Measurements from ENCODE around the gene IGF1R. TPM values are rescaled to one million over a fixed set of nuclear protein-coding genes. Genes with fewer than 3 reads are reported as not detected.
A peak's percentile ranks its signal among the peaks of the same experiment; 100 is the strongest.

The IGF1R gene
- total RNA-seq, 1 experiment from 2014 or later = 14.1 TPM

DNA sequence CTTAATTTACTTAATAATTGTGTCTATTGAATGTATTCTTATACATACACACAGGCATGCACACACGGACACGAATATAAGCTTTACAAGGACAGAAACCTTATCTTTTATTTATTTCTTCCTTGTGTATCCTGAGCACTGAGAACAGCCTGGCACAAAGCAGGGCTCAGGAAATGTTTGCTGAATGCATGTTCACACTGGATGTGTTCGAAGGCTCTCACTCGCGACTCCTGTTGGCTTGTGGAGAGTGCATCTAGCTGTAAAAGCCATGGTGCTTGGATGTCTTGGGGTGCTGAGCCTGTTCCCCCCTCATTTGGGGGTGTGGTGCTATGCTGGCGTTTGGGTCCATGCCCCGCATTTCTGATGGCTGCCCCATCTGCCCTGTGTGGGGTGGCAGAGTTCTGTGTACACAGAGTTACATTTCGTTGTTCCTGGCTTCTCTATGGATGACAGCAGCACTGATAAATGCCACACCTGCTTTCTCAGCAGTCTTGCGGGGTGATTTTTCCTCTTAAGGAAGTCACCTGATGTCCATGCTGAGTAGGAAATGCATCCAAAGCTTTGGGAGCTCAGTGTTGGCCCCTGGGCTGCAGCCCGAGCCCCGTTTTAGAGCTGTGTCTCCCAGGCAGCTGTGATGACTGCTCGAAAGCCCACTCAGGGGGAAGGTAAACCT lies 148.5 kb downstream of the IGF1R start:
- Histone ChIP-seq H3K9me3 (replicated peaks) (no peaks in the 10 kb centered on the region), H3K27me3 (replicated peaks) (no peaks in the 10 kb centered on the region), H3K4me1 (replicated peaks) (peaks cover 33% of the 10 kb centered on the region), H3K27ac (no peak overlapping the region), H3K4me3 (no peak overlapping the region), H3K36me3 (no peaks in the 10 kb centered on the region)
- DNase-seq (ENCODE audit: low read depth in 1 of 2, low spot score in 2 of 2) = no peak

DNA sequence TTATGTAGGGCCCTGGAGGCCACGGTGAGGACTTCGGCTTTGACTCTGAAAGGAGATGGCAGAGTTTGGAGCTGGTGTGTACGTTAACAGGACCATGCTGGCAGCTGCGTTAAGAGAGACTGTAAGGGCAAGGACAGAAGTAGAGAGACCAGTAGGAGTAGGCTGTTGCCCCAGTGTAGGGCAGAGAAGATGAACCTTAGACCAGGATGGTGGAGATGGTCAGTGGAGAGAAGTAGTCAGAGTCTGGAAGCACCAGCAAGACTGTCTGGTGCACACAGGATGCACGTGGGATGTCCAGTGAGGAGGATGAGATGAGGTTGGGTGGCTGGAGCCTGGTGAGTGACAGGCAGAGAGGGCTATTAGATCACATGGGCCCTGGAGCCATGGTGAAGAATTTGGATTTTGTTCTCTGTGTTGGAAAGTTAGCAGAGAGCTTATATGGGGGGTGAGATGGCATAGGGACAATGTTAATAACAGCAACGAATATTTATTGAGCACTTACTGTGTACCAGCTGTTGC lies 150.1 kb downstream of the IGF1R start:
- Histone ChIP-seq H3K9me3 (replicated peaks) (no peaks in the 10 kb centered on the region), H3K36me3 (no peaks in the 10 kb centered on the region), H3K27ac (no peak overlapping the region), H3K4me1 (replicated peaks) (peaks cover 45% of the 10 kb centered on the region), H3K27me3 (replicated peaks) (no peaks in the 10 kb centered on the region), H3K4me3 (no peak overlapping the region)
- no peak for DNase-seq (ENCODE audit: low read depth in 1 of 2, low spot score in 2 of 2)

DNA sequence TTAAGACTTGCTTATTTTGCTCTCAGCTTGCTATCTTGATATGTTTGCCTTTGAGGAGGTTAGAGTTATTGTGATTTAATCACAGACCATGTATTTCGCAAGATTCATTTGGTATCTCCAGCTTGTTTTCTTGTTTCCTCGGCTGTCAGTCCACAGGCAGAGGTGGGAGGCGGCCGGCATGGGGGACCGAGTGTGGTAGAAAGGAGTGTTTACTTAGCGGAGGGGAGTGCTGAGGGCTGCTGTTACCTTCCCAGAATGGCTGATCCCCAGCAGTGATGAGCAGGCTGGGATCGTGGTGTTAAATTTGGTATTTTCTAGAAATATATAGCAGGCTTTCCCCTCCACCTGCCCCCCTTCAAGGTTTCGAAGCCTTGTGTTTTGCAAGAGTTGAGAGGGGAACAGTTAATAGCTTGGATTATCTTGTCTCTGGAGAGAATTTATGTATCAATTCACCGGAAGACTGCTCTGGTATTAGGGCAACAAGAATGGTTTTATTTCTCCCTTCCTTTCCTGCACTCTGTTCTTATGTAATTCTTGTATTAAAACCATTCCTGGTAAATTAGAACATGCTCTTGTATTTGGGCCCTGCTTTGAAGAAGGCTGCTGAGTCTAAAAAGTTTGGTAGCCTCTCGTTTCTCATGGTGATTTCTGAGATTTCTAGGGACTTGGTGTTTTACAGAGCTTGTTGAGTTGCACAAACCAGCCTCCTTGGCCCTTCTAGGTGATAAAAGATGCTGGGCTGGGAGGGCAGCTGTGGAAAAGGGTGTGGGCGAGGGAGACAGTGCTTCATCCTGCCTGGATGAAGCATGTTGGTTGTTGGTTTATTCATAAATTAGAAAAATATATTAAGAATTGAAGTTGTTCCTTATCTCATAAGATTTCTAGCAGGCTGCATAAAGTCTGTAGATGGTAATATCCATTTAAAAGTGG lies 151.4 kb downstream of the IGF1R start:
- Histone ChIP-seq H3K27ac (peak overlapping the region; percentile 48), H3K4me3 (no peak overlapping the region), H3K36me3 (no peaks in the 10 kb centered on the region), H3K9me3 (replicated peaks) (no peaks in the 10 kb centered on the region), H3K4me1 (replicated peaks) (peaks cover 49% of the 10 kb centered on the region), H3K27me3 (replicated peaks) (no peaks in the 10 kb centered on the region)
- DNase-seq (ENCODE audit: low read depth in 1 of 2, low spot score in 2 of 2) = peak in 1 of 2 experiments; percentile 31

DNA sequence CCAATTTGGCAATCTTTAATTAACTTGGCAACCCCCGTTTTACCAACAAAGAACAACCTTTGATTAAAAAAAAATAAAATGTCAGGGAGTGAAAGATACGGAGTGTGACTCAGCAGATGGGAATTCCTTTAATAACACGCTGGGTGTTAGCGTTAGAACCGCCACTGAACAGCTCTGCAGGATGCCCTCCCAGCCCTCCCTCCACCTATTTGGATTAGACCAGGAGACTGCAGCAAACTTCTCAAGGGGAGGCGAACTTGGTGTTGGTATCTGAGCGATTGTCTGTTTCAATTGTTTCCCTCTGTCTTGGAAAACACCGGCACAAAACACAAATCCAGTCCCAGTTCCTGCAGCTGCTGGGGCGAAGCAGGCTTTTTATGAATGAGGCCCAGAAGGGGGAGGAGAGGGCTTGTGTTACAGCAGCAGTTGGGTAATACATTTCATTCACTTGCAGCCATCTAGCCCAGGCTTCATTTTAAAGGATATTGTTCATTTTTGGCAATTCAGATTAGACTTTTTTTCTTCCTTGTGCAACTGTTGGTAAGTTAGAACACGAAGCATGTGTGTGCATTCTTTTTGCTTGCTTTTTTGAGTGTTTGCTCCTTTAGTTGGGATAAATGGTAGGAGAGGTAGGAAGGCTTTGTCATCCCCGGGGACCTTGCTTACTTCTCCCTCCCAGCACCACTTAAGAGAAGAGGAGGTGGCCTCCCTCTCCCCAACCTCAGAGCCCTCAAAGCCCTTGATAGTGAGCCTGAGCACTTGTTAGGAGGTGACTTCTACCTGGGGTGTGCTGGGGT lies 152.3 kb downstream of the IGF1R start:
- DNase-seq (ENCODE audit: low read depth in 1 of 2, low spot score in 2 of 2) = peak; percentile 85
- H3K4me1 ChIP-seq (replicated peaks) = peaks cover 53% of the 10 kb centered on the region
- no peaks in the 10 kb centered on the region for H3K9me3 ChIP-seq (replicated peaks)
- peak overlapping the region; percentile 48 for H3K27ac ChIP-seq
- no peaks in the 10 kb centered on the region for H3K27me3 ChIP-seq (replicated peaks)
- no peak overlapping the region for H3K4me3 ChIP-seq
- H3K36me3 ChIP-seq = no peaks in the 10 kb centered on the region

DNA sequence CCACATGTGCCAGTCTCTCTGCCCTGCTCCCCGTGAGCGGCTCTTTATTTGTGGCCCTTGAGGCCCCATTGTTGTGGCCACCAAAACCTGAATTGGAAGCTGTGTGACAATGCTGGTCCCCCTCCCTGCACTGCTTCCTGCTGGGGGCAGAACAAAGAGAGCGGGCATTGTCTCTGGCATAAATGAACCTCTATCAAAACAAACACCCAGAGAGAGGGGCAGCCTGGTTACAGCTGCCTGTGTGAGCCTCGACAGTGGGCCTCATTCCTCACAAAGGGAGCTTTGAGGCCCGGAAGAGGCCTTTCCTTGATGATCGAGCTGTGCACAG lies 152.9 kb downstream of the IGF1R start:
- H3K27ac ChIP-seq = peak overlapping the region; percentile 33
- H3K9me3 ChIP-seq (replicated peaks) = no peaks in the 10 kb centered on the region
- no peaks in the 10 kb centered on the region for H3K36me3 ChIP-seq
- DNase-seq (ENCODE audit: low read depth in 1 of 2, low spot score in 2 of 2) = peak in 1 of 2 experiments; percentile 49
- no peaks in the 10 kb centered on the region for H3K27me3 ChIP-seq (replicated peaks)
- peaks cover 55% of the 10 kb centered on the region for H3K4me1 ChIP-seq (replicated peaks)
- no peak overlapping the region for H3K4me3 ChIP-seq

DNA sequence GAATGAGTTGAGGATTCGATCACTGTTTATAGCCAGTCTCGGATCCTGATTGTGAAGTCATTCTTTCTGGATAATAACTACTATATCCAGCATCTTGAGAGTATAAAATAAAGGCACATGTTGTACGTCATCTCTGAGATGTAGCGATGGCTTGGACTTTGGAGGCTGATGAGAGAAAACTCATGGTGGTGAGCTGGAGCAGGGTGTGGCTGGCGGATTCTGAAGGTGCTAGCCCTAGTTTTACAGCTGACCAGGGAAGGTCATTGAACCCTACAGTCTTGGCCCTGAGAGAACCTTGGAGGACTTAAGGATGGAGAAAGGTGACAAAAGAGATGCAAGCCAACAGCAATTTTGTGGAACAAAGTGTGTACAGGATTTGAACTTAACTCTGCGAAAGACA lies 153.8 kb downstream of the IGF1R start:
- Histone ChIP-seq H3K27me3 (replicated peaks) (no peaks in the 10 kb centered on the region), H3K4me1 (replicated peaks) (peaks cover 57% of the 10 kb centered on the region), H3K9me3 (replicated peaks) (no peaks in the 10 kb centered on the region), H3K27ac (no peak overlapping the region), H3K36me3 (no peaks in the 10 kb centered on the region), H3K4me3 (no peak overlapping the region)
- DNase-seq (ENCODE audit: low read depth in 1 of 2, low spot score in 2 of 2) = no peak

DNA sequence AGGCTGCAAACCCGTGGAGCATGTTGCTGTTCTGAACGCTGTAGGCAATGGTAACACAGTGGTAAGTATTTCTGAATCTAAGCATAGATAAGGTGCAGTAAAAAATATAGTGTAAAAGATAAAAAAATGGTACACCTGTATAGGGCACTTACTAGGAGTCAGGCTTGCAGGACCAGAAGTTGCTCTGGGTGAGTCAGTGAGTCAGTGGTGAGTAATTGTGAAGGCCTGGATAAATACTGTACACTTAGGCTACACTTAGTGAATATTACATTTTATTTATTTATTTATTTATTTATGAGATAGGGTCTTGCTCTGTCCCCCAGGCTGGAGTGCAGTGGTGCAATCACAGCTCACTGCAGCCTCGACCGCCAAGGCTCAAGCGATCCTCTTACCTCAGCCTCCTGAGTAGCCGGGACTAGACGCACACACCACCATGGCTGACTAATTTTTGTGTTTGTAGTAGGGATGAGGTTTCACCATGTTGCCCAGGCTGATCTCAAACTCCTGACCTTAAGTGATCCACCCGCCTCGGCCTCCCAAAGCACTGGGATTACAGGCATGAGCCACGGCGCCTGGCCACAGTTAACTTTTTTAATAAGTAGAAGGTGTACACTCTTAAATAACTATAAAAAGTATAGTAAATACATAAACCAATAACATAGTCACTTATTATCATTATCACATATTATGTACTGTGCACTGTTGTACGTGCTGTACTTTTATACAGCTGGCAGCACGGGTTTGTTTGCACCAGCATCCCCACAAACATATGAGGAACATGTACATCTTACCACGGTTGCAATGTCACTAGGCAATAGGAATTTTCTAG lies 155.1 kb downstream of the IGF1R start:
- peaks cover 62% of the 10 kb centered on the region for H3K4me1 ChIP-seq (replicated peaks)
- no peaks in the 10 kb centered on the region for H3K9me3 ChIP-seq (replicated peaks)
- no peak overlapping the region for H3K4me3 ChIP-seq
- no peak overlapping the region for H3K27ac ChIP-seq
- no peak for DNase-seq (ENCODE audit: low read depth in 1 of 2, low spot score in 2 of 2)
- no peaks in the 10 kb centered on the region for H3K27me3 ChIP-seq (replicated peaks)
- no peaks in the 10 kb centered on the region for H3K36me3 ChIP-seq

DNA sequence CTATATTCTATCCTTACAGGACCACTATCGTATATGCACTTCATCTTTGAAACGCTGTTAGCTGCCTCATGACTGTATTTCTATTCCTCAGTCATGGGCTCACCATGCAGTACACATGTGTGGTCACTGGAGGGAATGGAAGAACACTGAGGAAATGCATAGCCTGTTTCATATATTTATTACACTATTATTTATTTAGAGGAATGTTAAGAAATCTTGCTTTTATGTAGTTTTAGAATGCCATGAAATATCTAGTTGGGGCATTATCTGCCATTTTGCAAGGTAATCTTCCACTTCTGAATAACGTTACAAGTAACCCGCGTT lies 155.7 kb downstream of the IGF1R start:
- Histone ChIP-seq H3K4me1 (replicated peaks) (peaks cover 56% of the 10 kb centered on the region), H3K36me3 (no peaks in the 10 kb centered on the region), H3K4me3 (no peak overlapping the region), H3K9me3 (replicated peaks) (no peaks in the 10 kb centered on the region), H3K27me3 (replicated peaks) (no peaks in the 10 kb centered on the region), H3K27ac (no peak overlapping the region)
- DNase-seq (ENCODE audit: low read depth in 1 of 2, low spot score in 2 of 2) = no peak

DNA sequence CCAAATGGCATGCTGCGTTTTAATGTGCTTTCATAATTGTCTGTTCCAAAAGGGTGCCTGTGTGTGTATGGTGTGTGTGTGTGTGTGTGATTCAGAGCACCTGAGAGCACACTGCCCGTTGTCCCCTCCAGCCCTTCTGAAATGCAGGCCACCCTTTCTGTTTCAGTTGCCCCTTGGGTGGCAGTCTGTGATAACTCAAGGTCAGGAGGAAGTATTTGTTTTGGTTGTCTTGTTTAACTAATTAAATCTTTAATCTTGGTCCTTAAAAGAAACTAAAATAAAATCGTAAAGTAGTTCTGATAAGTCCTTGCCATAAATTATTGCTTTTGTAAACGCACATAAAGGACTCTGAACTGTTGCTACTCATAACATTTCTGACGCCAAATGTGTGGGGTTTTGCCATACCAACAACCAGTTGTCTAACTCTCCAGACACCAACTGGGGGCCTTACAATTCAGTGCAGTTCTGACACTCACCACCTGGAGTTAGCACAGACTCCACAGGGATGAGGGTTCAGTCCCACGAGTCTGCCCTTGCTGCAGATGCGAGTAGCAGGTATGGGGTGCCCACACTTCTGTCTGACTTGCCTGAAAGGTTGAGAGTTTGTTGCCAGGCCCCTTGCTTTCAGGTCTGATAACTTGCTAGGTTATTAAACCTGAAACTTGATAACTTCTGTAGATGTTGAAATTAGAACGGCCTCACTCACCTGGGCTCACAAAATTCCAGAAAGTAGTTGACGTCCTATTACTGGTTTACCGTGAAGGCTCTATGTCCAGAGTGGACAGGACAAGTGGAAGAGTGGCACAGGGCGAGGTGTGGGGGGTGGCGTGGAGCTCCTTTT lies 157.3 kb downstream of the IGF1R start:
- DNase-seq (ENCODE audit: low read depth in 1 of 2, low spot score in 2 of 2) = peak in 1 of 2 experiments; percentile 14
- no peaks in the 10 kb centered on the region for H3K36me3 ChIP-seq
- peaks cover 41% of the 10 kb centered on the region for H3K4me1 ChIP-seq (replicated peaks)
- H3K27me3 ChIP-seq (replicated peaks) = no peaks in the 10 kb centered on the region
- H3K4me3 ChIP-seq = no peak overlapping the region
- H3K27ac ChIP-seq = no peak overlapping the region
- H3K9me3 ChIP-seq (replicated peaks) = no peaks in the 10 kb centered on the region

DNA sequence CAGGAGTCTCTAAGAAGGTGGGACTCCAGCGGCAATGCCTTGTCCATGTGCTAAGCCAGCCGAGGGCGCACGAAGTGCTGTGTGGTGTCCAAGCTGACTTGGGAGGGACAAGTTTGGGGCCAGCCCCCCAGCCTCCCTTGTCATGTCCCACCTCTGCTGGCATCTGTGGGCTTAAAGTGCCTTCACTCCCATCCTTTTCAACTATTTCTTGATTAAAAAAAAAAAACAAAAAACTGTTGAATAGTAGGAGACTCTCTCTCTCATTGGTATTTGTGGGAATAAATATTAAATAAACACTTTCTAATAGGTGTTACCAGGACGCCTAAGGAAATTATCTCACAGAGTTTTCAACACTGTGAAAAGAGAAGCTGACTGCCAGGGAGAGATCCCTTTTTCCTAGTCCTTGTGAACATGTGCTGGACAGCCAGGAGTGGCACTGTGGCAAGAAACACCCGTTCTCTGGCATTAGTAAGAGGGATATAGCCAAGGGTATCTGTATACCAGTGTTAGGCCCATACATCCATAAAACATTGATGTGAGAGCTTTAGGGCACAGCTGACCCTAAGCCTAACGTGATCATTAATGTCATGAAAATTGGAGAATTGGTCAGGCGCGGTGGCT lies 158.0 kb downstream of the IGF1R start:
- Histone ChIP-seq H3K27ac (no peak overlapping the region), H3K4me3 (no peak overlapping the region), H3K4me1 (replicated peaks) (peaks cover 33% of the 10 kb centered on the region), H3K36me3 (no peaks in the 10 kb centered on the region), H3K27me3 (replicated peaks) (no peaks in the 10 kb centered on the region), H3K9me3 (replicated peaks) (no peaks in the 10 kb centered on the region)
- DNase-seq (ENCODE audit: low read depth in 1 of 2, low spot score in 2 of 2) = no peak

DNA sequence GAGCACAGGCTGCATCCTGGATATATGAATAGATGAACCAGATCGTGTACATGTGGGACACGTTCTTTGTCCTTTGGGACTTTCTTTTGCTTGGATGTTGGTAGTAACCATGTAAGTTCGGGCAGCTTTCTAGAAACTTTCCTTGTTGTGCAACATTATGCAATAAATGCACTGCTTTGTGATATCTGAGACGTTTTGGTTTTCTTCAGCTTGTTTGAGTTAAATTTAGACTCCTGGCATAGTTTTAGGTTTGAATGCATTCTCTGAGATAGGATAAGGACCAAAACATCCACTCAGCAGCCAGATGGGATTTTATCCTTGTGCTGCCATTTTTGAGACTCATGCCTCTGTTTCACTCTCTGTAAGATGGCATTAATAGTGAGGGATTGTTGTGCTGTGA lies 158.9 kb downstream of the IGF1R start:
- Histone ChIP-seq H3K4me3 (no peak overlapping the region), H3K9me3 (replicated peaks) (no peaks in the 10 kb centered on the region), H3K27me3 (replicated peaks) (no peaks in the 10 kb centered on the region), H3K36me3 (no peaks in the 10 kb centered on the region), H3K4me1 (replicated peaks) (peaks cover 25% of the 10 kb centered on the region), H3K27ac (no peak overlapping the region)
- DNase-seq (ENCODE audit: low read depth in 1 of 2, low spot score in 2 of 2) = no peak

DNA sequence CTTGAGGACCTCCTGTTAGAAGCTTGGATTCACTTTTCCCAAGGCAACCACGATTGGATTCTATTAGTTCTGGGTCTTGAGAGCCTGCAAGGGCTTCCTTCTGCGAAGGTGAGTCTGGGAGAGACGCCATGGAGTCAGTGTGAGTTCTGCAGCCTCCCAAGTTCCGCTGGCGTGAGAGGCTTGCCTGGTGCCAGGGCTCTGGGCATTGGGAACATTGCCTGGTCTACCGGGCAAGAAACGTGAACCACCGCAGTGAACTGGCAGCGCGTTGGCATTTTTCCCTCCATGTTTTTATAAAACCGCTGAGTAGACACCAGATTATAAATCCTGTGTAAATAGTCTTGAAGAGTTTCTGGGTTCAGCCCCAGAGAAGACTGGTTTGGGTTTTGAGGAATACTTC lies 160.9 kb downstream of the IGF1R start:
- Histone ChIP-seq H3K4me3 (no peak overlapping the region), H3K36me3 (no peaks in the 10 kb centered on the region), H3K27ac (no peak overlapping the region), H3K9me3 (replicated peaks) (no peaks in the 10 kb centered on the region), H3K4me1 (replicated peaks) (peaks cover 13% of the 10 kb centered on the region; the same call in 1 of the 2 replicates), H3K27me3 (replicated peaks) (no peaks in the 10 kb centered on the region)
- no peak for DNase-seq (ENCODE audit: low read depth in 1 of 2, low spot score in 2 of 2)
